Measurements from ENCODE around the gene CEP120. TPM values are rescaled to one million over a fixed set of nuclear protein-coding genes. Genes with fewer than 3 reads are reported as not detected.
A peak's percentile ranks its signal among the peaks of the same experiment; 100 is the strongest.
"Not testable (repeated sequence)": the region's sequence is repeated elsewhere in the genome, so short reads cannot be mapped to it uniquely, and the experiment has no call there.

Gene CEP120
- total RNA-seq, 3 donors from 2014 or later: 18.0 to 20.6 (median 18.1) TPM

DNA sequence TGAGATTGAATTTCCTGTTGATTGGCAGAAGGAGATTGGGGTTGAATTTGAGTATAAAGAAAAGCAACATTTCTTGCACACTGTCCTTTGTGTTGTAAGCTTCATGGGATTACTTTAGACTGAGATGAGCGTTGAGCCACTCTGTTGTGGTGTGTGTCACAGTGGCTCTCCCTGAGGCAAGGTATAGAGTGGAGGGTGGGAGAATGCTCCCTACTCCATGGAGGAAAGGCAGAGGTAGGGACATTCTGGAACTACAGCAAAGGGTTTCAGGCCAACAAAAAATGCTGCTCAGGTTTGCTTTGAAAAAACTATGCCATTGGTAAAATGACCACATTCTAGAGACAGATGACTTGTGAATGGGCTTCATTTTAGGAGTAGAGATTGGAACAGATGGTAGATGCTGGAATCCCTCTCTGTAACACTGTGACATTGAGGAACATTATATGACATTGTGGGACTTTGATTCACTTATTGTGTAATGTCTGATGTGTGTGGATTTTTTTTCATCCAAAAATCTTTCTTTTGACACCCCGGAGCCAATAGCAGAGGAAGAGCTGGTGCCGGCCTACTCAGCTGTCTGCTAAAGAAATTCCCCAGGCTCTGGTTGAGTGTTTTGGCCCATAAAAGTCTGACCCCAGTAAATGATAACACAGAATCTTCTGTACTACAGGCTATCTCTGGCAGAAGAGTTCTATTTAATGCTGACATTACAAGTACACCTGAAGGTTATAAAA lies 6.2 kb upstream of the CEP120 start:
- no peak for DNase-seq
- H3K4me1 Mint-ChIP-seq (ENCODE audit: low read depth): peaks cover 5% of the 10 kb centered on the region
- ATAC-seq: no peak
- peaks cover 2% of the 10 kb centered on the region for H3K27me3 Mint-ChIP-seq (ENCODE audit: low read depth)
- no peak overlapping the region for H3K4me3 Mint-ChIP-seq
- H3K36me3 Mint-ChIP-seq (ENCODE audit: insufficient read depth): peaks cover 2% of the 10 kb centered on the region
- peaks cover 3% of the 10 kb centered on the region for H3K9me3 Mint-ChIP-seq

DNA sequence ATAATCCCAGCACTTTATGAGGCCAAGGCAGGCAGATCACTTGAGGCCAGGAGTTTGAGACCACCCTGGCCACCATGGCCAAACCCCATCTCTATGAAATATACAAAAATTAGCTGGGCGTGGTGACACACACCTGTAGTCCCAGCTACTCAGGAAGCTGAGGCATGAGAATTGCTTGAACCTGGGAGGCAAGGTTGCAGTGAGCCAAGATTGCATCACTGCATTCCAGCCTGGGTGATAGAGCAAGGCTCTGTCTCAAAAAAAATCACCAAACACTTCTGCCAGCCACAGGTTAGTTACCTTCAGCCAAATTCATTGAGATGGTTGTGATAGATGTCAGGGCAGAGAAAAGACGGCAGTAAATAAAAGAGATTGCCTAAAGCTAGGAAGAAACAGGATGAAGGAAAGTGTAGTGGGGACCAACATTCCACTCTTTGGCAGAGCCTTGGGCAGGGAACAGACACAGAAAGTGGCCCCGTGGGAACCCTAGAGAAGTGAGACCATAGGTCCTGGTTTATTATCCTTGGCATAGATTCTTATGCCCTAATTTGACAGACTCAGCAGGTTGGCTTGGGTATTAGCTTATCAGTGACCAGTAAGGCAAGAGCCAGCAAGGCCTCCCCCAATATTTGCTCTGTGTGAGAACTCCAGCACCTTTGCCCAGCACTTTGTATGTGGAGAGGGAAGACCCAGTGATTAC lies 5.5 kb upstream of the CEP120 start:
- peaks cover 2% of the 10 kb centered on the region for H3K36me3 Mint-ChIP-seq (ENCODE audit: insufficient read depth)
- ATAC-seq (no peak), DNase-seq (no peak)
- H3K9me3 Mint-ChIP-seq: peaks cover 3% of the 10 kb centered on the region
- H3K27me3 Mint-ChIP-seq (ENCODE audit: low read depth): peaks cover 2% of the 10 kb centered on the region
- H3K4me1 Mint-ChIP-seq (ENCODE audit: low read depth): peaks cover 13% of the 10 kb centered on the region
- H3K4me3 Mint-ChIP-seq: no peak overlapping the region

DNA sequence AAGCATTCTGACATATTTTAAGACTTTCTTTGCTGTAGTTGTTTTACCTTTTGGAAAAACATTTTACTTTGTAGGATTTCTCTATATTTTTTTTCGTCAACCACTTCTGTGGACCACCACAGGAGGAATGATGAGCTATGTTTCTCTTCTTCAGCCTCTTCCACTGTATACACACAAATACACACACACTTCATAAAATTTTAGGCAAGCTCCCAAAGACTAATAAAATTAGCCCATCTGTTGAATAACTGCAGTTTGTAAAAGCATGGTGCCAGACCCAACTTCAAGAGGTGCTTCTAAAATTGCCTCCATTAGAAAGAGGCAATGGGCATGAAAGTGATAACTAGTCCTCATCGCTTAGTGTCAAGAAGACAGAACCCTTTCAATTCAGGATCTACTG lies 4.1 kb upstream of the CEP120 start:
- ATAC-seq: no peak
- no peak for DNase-seq
- H3K4me3 Mint-ChIP-seq: no peak overlapping the region
- peaks cover 3% of the 10 kb centered on the region for H3K9me3 Mint-ChIP-seq
- peaks cover 2% of the 10 kb centered on the region for H3K27me3 Mint-ChIP-seq (ENCODE audit: low read depth)
- peaks cover 13% of the 10 kb centered on the region for H3K4me1 Mint-ChIP-seq (ENCODE audit: low read depth)
- peaks cover 2% of the 10 kb centered on the region for H3K36me3 Mint-ChIP-seq (ENCODE audit: insufficient read depth)

DNA sequence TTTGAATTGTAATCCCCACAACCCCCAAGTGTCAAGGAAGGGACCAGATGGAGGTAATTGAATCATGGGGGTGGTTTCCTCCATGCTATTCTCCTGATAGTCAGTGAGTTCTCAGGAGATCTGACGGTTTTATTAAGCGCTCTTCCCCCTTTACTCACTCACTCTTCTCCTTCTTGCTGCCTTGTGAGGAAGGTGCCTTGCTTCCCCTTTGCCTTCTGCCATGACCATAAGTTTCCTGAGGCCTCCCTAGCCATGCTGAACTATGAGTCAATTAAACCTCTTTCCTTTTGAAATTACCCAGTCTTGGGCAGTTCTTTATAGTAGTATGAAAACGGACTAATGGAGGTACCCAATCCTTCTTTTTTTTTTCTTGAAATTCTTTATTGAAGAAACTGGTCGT lies 2.2 kb upstream of the CEP120 start:
- Mint-ChIP-seq H3K4me3 (peak overlapping the region; percentile 22), H3K4me1 (ENCODE audit: low read depth) (peaks cover 15% of the 10 kb centered on the region), H3K36me3 (ENCODE audit: insufficient read depth) (peaks cover 2% of the 10 kb centered on the region), H3K9me3 (peaks cover 3% of the 10 kb centered on the region), H3K27me3 (ENCODE audit: low read depth) (peaks cover 2% of the 10 kb centered on the region)
- no peak for ATAC-seq
- no peak for DNase-seq

DNA sequence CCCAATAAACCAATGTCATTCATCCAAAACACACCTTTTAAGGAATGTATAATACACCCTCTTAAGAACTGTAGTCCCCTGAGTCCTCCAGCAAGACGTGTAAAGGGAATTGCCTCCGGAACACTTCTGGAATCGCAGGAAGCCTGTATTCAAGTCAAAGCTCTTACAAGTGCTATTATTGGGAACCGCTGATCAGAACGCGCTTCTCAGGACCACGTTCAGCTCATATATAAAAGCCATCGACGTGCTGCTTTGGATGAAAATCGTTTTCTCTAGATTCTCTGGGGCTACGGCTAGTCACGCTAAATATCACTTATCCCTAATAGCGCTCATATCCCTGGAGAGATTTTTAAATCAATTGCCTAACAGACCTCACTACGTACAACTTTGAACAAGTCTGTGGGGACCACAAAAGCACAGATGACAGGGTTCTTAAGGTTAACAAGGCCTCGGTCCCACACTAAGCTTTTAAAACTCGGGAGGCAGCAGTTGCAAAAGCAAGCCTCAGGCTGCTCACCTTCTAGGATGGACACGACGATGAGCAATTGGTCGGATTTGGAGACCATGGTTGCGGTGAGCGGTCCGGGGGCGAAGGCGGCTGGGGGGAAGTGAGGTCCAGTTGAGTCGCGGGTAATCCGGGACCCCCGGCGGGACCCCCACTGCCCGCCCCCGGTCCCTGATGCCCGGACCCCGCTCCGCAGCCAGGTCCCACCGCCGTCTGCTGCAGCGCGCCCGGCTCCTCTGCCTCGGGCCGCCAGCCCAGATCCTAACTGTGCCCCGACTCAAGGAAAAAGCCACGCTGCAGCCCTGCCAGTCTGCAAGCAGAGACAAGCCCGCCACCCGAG lies 548 bp downstream of the CEP120 start:
- Mint-ChIP-seq H3K4me1 (ENCODE audit: low read depth) (peaks cover 37% of the 10 kb centered on the region), H3K27me3 (ENCODE audit: low read depth) (no peaks in the 10 kb centered on the region), H3K9me3 (peaks cover 3% of the 10 kb centered on the region), H3K36me3 (ENCODE audit: insufficient read depth) (peaks cover 12% of the 10 kb centered on the region), H3K4me3 (no peak overlapping the region)
- ATAC-seq: peak; percentile 6 to 9
- DNase-seq: no peak

DNA sequence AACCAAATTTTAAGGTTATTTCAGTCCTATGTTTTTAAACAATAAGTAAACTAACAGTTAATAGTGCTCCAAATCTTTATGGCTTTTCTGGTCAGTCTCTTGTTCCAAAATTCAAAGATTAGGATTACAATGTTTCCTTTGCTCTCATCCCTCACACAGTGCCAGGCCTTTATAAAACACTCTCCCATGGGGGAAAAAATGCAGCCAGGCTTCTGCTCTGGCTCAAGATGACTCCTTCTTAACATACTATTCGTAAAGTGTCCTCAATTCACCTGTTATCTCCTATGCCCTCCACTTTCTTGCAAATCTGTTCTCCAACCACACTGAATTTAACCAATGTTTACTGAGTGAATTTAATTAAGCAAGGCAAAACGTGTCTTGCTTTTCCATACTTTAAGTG lies 1.4 kb downstream of the CEP120 start:
- no peak overlapping the region for H3K4me3 Mint-ChIP-seq
- H3K27me3 Mint-ChIP-seq (ENCODE audit: low read depth): no peaks in the 10 kb centered on the region
- ATAC-seq (no peak), DNase-seq (no peak)
- peaks cover 3% of the 10 kb centered on the region for H3K9me3 Mint-ChIP-seq
- H3K4me1 Mint-ChIP-seq (ENCODE audit: low read depth): peaks cover 41% of the 10 kb centered on the region
- peaks cover 16% of the 10 kb centered on the region for H3K36me3 Mint-ChIP-seq (ENCODE audit: insufficient read depth)

DNA sequence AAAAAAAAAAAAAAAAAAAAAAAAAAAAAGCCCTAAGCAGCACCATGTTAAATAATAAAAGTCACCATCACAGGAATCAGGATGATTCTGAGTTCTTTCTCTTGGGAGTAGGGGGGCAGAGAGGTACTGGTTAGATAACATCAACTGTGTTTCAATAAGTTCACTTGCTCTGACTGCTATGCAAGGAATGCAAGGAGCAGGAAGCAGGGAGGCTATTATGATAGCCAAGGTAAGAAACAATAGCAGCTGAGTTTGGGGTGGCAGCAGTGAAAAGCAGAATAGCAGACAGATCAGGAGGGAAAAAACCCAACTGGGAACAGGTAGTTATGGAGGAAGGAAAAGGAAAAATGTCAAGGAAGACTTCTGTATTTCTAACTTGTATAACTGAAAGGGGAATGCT lies 8.2 kb downstream of the CEP120 start:
- Mint-ChIP-seq H3K4me1 (ENCODE audit: low read depth) (peaks cover 36% of the 10 kb centered on the region), H3K4me3 (no peak overlapping the region), H3K27me3 (ENCODE audit: low read depth) (no peaks in the 10 kb centered on the region), H3K36me3 (ENCODE audit: insufficient read depth) (peaks cover 49% of the 10 kb centered on the region), H3K9me3 (no peaks in the 10 kb centered on the region)
- ATAC-seq (no peak), DNase-seq (no peak)

DNA sequence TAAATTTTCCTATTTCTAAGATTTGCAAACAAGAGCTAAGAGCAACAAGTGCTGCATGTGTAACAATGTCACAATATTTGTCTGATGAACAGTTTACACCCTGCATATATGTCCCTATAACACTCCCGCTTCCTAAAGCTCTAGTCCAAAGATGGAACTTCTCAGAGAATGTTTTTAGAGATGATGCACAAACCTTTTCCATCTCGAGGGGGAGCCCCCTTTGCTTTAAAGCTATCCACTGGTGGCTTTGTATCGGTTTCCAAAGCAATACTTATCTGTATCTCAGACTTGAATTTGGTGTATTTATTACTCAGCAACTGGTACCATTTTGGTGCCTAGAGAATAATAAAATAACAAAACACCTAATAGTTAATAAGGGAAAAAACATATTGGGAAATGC lies 11.0 kb downstream of the CEP120 start:
- H3K4me3 Mint-ChIP-seq: no peak overlapping the region
- H3K4me1 Mint-ChIP-seq (ENCODE audit: low read depth): peaks cover 33% of the 10 kb centered on the region

DNA sequence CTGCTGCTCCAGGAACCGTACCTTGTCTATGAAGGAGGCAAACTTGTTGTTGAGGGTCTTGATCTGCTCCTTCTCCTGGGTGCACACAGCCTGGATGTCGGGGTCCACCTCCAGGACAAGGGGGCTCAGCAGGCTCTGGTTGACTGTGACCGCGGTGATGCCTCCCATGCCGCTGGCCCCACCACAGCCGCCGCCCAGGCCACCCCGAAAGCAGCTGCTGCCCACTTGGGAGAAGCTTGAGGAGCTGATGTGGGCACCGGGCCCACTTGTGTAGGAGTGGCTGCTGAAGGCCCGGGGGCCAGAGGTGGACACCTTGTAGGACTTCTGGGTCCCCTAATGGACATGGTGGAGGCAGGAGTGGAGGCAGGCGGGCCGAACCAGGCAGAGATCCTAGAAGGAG lies 21.2 kb downstream of the CEP120 start:
- Mint-ChIP-seq H3K36me3 (ENCODE audit: insufficient read depth) (peaks cover 64% of the 10 kb centered on the region), H3K4me1 (ENCODE audit: low read depth) (peaks cover 13% of the 10 kb centered on the region)
- not testable (repeated sequence) for DNase-seq; H3K27me3 Mint-ChIP-seq (ENCODE audit: low read depth); ATAC-seq; H3K9me3 Mint-ChIP-seq; H3K4me3 Mint-ChIP-seq

More for the DNA sequence above, 11.0 kb downstream of the CEP120 start:
- ATAC-seq (no peak), DNase-seq (no peak)
- H3K9me3 Mint-ChIP-seq: no peaks in the 10 kb centered on the region
- H3K36me3 Mint-ChIP-seq (ENCODE audit: insufficient read depth): peaks cover 55% of the 10 kb centered on the region
- no peaks in the 10 kb centered on the region for H3K27me3 Mint-ChIP-seq (ENCODE audit: low read depth)

DNA sequence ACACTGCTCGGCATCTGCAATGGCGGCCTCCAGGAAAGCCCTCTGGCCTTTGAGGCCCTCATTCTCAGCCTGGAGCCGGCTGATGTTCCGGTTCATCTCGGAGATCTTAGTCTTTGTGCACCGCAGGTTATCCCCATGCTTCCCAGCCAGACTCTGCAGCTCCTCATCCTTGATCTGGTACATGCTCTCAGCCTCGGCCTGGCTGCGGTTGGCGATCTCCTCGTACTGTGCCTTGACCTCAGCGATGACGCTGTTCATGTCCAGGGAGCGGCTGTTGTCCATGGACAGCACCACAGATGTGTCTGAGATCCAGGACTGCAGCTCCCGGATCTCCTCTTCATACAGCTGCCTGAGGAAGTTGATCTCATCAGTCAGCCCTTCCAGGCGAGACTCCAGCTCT lies 21.9 kb downstream of the CEP120 start:
- no peak for ATAC-seq
- peaks cover 69% of the 10 kb centered on the region for H3K36me3 Mint-ChIP-seq (ENCODE audit: insufficient read depth)

DNA sequence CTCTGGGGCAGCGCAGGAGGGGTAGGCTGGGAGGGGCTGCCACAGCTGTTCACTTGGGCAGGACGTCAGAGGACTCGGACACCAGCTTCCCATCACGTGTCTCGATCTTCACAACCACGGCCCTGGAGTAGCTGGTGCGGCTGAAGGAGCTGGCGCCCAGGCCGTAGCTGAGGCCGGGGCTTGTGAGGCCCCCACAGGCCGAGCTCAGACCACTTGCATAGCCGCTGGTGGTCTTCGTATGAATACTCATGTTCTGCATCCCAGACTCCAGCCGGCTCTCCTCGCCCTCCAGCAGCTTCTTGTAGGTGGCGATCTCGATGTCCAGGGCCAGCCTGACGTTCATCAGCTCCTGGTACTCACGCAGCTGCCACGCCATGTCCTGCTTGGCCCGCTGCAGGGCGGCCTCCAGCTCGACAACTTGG lies 22.3 kb downstream of the CEP120 start:
- DNase-seq; H3K4me1 Mint-ChIP-seq (ENCODE audit: low read depth); H3K9me3 Mint-ChIP-seq; ATAC-seq; H3K27me3 Mint-ChIP-seq (ENCODE audit: low read depth); H3K4me3 Mint-ChIP-seq: not testable (repeated sequence)
- H3K36me3 Mint-ChIP-seq (ENCODE audit: insufficient read depth): peaks cover 65% of the 10 kb centered on the region

More for the DNA sequence above, 21.9 kb downstream of the CEP120 start:
- Mint-ChIP-seq H3K27me3 (ENCODE audit: low read depth) (no peaks in the 10 kb centered on the region), H3K4me3 (no peak overlapping the region), H3K9me3 (no peaks in the 10 kb centered on the region), H3K4me1 (ENCODE audit: low read depth) (peaks cover 8% of the 10 kb centered on the region)
- no peak for DNase-seq

DNA sequence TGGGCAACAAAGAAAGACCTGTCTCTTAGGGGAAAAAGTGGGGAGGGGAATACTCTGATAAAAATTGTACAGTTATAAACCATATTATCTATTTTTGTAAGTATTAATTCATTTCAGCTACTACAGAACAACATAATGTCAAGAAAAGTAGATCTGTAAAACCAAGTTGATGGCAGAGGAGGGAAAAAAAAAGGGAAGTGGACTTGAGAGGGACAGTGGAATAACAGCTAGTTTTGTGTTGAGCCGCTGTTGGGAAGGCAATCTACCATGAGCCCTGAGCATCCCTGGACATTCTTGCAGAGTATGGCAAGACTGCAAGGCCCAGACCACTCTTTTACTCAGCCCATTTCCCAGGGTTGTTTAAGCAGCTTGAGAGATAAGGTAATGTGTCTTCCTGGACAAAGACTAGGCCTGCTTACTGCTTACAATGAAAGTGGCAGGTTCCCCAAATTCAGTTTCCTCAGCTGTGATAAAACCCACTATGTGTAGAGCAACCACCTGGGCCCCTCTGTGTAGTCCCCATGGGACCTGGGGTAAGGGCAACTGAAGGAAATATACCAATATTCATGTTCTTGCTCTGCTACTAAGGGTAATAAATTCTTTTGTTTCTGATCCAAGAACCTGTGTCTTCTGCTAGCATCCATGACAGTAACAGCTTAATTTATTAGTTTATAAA lies 25.0 kb downstream of the CEP120 start:
- Mint-ChIP-seq H3K4me3 (no peak overlapping the region), H3K27me3 (ENCODE audit: low read depth) (no peaks in the 10 kb centered on the region)
- no peak for ATAC-seq

DNA sequence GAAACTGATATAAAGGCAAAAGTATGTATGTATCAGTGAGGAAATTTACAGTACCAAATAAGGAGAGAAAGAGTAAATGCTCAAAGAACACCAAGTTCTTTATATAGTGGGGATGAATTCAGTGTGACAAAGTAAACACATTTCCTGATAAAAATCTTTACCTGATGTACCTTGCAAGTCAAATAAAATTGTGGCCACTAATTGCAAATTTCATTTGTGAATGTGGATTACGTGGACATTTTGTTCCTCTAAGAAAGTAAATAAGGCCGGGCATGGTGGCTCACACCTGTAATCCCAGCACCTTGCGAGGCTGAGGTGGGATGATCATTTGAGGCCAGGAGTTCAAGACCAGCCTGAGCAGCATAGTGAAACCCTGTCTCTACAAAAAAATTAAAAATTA lies 25.7 kb downstream of the CEP120 start:
- no peaks in the 10 kb centered on the region for H3K27me3 Mint-ChIP-seq (ENCODE audit: low read depth)
- H3K4me3 Mint-ChIP-seq: no peak overlapping the region
- DNase-seq: no peak
- no peaks in the 10 kb centered on the region for H3K4me1 Mint-ChIP-seq (ENCODE audit: low read depth)
- H3K9me3 Mint-ChIP-seq: no peaks in the 10 kb centered on the region
- H3K36me3 Mint-ChIP-seq (ENCODE audit: insufficient read depth): peaks cover 49% of the 10 kb centered on the region
- no peak for ATAC-seq

More for the DNA sequence above, 25.0 kb downstream of the CEP120 start:
- Mint-ChIP-seq H3K4me1 (ENCODE audit: low read depth) (no peaks in the 10 kb centered on the region), H3K9me3 (no peaks in the 10 kb centered on the region), H3K36me3 (ENCODE audit: insufficient read depth) (peaks cover 52% of the 10 kb centered on the region)
- no peak for DNase-seq

DNA sequence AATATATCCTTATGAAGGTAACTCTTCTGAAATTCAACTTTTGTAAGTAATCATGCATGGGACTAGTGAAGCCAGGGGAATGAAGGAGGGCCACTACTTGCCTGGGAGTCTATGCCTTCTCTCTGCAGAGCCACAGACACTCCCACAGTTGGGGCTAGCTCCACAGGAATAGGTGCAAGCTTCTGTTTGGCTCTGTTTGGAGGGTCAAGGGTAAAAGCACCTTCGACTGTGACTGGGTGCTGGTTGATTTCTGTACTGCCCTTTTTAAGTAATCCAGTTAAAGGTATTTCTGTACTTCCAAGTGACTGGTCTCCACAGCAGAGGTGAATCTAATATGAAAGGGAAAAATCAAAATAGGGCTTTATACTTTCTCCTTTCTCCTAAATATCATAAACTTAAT lies 32.2 kb downstream of the CEP120 start:
- Mint-ChIP-seq H3K27me3 (ENCODE audit: low read depth) (no peaks in the 10 kb centered on the region), H3K4me3 (no peak overlapping the region), H3K4me1 (ENCODE audit: low read depth) (no peaks in the 10 kb centered on the region), H3K36me3 (ENCODE audit: insufficient read depth) (peaks cover 35% of the 10 kb centered on the region), H3K9me3 (no peaks in the 10 kb centered on the region)
- DNase-seq: no peak
- ATAC-seq: no peak

Measured in activated T-cell treated with anti-CD3 and anti-CD28 coated beads, Interleukin-2, amount 50 U/mL, for 4 hours (primary cell).